Dedifferentiated amniotic fluid mesenchymal stem cell (primary cell): Measurements from ENCODE around the gene FAM131A.
"Not testable (repeated sequence)": the region's sequence is repeated elsewhere in the genome, so short reads cannot be mapped to it uniquely, and the experiment has no call there.

Experiments used
- DNase-seq: peaks from one replicate; pipeline ENCODE4 v3.0.0-alpha.2; 2016; ENCODE audit errors: extremely low spot score

FAM131A gene

DNA sequence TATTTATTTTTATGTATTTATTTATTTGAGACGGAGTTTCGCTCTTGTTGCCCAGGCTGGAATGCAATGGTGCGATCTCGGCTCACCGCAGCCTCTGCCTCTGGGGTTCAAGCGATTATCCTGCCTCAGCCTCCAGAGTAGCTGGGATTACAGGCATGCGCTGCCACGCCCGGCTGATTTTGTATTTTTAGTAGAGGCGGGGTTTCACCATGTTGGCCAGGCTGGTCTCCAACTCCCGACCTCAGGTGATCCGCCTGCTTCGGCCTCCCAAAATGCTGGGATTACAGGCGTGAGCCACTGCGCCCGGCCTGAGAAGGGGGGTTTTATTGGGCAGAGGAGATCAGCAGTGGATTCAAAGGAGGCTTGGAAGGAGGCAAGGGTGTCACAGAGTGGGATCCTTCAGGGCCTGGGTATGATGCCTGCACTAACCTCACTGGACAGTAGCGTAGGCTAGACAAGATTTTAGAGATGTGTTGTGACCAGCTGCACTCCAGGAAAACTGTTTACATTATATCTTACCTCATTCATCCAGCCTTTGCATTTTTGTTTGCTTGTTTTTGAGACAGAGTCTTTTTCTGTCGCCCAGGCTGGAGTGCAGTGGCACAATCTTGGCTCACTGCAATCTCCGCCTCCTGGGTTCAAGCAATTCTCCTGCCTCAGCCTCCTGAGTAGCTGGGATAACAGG lies 2.2 kb downstream of the FAM131A start:
- not testable (repeated sequence) for DNase-seq

DNA sequence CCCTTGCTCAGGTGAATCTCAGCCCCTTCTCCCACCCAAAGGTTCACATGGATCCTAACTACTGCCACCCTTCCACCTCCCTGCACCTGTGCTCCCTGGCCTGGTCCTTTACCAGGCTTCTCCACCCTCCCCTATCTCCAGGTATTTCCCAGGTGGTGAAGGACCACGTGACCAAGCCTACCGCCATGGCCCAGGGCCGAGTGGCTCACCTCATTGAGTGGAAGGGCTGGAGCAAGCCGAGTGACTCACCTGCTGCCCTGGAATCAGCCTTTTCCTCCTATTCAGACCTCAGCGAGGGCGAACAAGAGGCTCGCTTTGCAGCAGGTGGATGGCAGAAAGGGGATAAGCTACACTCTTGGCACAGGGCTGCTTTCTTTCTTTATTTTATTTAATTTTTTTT lies 4.5 kb downstream of the FAM131A start:
- no peak for DNase-seq

DNA sequence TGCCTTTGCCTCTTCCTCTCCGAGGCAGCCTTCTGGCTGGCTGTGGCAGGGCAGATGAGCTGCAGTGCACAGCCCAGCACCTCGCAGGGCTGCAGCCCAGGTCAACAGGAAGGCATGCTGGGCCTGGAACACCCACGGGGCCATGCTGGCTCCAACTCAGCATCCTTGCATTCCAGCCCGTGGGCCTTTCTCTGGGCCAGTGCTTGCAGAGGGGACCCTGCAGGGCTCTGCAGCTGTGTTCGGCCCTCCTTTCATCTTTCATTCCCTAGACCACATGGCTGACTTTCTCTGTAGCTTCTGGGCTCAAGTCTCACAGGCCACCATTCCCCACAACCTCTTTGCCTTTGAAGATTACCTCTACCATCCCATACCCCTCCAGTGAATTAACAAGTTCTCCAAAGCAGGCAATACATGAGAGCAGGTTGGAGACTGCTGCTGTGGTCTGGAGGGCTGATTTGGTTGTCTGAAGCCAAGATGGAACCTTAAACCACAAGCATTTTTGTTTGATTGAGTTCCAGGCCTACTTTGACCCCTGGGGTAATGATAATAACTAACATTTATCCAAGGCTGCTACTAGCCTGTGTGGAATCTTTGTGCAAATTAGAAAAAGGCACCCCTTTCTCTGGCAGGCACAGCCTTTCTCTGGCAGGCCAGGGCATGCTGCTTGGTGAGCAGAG lies 5.9 kb downstream of the FAM131A start:
- no peak for DNase-seq

DNA sequence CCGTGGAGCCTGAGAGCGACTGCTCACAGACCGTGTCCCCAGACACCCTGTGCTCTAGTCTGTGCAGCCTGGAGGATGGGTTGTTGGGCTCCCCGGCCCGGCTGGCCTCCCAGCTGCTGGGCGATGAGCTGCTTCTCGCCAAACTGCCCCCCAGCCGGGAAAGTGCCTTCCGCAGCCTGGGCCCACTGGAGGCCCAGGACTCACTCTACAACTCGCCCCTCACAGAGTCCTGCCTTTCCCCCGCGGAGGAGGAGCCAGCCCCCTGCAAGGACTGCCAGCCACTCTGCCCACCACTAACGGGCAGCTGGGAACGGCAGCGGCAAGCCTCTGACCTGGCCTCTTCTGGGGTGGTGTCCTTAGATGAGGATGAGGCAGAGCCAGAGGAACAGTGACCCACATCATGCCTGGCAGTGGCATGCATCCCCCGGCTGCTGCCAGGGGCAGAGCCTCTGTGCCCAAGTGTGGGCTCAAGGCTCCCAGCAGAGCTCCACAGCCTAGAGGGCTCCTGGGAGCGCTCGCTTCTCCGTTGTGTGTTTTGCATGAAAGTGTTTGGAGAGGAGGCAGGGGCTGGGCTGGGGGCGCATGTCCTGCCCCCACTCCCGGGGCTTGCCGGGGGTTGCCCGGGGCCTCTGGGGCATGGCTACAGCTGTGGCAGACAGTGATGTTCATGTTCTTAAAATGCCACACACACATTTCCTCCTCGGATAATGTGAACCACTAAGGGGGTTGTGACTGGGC lies 7.3 kb downstream of the FAM131A start:
- no peak for DNase-seq

DNA sequence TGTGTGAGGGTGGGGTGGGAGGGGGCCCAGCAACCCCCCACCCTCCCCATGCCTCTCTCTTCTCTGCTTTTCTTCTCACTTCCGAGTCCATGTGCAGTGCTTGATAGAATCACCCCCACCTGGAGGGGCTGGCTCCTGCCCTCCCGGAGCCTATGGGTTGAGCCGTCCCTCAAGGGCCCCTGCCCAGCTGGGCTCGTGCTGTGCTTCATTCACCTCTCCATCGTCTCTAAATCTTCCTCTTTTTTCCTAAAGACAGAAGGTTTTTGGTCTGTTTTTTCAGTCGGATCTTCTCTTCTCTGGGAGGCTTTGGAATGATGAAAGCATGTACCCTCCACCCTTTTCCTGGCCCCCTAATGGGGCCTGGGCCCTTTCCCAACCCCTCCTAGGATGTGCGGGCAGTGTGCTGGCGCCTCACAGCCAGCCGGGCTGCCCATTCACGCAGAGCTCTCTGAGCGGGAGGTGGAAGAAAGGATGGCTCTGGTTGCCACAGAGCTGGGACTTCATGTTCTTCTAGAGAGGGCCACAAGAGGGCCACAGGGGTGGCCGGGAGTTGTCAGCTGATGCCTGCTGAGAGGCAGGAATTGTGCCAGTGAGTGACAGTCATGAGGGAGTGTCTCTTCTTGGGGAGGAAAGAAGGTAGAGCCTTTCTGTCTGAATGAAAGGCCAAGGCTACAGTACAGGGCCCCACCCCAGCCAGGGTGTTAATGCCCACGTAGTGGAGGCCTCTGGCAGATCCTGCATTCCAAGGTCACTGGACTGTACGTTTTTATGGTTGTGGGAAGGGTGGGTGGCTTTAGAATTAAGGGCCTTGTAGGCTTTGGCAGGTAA lies 8.1 kb downstream of the FAM131A start:
- DNase-seq, result peak; percentile 54

DNA sequence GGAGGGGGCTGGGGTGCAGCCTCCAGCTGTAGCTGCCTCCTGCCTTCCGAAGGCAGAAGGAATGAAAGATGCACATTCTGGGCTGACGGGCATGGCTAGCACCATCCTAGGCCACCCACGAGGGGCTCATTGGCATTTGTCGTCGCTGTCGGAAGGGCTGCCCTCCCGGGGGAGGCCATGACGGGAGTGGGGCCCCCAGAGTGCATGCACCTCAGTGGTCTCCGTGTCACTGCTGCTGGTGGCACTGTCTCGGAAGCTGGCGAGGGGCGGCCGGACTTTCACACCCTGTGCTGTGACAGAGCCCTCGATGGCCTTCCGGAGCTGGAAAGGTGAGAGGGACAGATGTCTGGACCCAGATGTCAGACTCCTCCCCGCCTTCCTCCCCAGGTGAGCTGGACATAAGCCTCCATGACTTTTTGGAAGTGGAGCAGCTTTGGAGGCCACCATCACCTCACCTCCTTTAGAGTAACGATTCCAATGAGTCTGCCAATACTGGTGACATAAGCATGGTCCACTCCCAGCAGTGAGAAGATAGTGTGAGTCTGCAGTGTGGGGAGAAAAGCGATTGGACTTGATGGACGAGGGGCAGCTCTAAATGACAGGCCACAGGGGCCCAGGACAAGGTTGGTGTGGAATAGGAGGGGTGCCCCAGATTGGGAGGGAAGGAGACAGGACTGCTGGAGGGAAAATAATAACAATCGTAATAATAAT lies 9.2 kb downstream of the FAM131A start:
- DNase-seq, result no peak

DNA sequence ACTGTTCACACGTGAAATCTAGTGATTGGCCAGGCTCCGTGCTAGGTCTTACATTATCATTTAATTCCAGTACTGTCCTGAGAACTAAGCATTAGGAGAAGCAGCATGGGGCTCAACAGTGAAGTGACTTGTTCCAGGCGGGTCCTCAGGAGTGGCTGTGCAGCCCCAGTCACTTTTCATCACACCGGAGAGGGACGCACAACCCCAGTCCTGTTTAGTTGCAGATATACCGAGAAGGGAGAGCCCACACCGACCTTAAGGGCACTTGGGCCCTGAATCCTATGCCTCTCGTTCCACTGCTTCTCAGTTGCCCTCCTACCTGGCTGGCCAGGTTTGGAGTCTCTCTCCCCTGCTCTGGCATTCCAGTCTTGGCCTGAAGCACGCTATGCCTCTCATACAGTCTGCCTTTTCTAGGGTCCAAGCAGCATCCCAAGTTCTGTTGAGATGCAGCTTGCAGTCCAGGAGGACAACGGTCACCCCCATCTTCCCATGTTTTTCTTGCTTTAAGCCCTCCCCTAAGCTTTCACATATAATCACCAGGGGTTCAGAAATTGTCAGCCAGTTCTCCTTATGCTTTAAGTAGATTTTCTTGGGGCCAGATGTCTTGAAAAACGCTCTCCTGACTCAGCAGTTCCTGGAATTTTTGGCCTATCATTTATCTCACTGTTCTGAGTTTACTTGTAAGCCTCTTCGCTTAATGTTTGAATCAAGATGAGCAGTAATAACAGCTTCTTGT lies 10.1 kb downstream of the FAM131A start:
- no peak for DNase-seq

DNA sequence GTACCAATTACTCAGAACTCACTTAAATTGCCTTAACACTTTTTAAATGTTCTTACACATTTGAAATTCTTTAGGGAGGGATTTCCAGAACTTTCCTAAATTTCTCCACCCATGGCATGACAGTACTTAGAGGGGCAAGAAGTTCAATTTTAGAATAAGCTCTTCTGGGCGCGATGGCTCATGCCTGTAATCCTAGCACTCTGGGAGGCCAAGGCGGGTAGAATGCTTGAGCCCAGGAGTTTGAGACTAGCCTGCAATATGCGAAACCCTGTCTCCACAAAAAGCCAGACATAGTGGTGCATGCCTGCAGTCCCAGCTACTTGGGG lies 10.6 kb downstream of the FAM131A start:
- DNase-seq, result no peak

DNA sequence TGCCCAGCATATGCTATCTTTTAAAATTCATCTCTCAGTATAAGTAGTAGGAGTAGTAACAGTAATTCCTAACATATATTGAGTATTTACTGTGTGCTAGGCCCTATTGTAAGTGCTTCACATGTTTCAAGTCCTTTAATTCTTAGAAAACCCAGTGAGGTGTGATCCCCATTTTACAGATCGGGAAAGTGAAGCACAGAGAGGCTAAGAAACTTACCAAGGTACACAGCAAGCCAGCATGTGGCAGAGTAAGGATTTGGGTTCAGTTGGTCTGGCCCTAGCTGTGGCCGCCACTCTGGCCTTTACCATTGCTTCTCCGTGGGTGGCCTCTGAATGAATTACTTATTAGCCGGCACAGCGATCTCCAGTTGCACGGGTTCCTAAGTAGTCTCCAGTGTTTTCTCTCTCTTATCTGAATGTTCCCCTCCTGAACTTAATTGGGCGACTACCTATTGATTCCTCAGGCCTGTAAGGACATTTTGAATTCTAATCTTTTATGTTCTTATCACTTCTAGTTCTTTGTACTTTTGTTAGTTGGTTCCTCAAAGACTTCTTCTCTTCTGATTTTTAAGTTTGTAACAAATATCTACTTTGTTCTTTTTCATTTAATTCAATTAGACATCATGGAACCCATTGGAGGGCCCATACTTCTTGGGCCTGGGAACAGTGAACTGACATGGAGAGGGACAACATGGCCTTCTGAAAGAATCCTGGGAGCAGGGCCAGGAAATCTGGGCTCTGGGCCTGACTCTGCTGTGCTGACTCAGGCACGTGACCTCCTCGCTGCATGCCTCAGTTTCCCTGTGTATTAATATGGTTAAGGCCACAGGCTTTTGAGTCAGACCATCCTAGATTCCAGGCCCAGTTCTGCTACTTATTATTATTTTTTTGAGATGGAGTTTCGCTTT lies 12.4 kb downstream of the FAM131A start:
- DNase-seq, result no peak

DNA sequence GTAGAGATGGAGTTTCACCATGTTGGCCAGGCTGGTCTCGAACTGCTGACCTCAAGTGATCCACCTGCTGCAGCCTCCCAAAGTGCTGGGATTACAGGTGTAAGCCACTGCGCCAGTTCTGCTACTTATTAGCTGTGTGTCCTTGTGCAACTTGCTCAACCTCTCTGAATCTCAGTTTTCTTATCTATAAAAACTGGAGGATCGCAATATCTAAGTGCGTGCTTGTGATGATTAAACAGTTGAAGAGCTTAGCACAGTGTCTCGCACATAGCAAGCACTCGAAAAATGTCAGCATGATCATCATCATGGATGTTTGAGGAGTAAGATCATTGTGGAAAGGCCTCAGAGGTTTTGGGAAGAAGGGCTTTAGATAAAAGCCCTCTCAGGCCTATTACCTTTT lies 13.2 kb downstream of the FAM131A start:
- DNase-seq, result no peak

DNA sequence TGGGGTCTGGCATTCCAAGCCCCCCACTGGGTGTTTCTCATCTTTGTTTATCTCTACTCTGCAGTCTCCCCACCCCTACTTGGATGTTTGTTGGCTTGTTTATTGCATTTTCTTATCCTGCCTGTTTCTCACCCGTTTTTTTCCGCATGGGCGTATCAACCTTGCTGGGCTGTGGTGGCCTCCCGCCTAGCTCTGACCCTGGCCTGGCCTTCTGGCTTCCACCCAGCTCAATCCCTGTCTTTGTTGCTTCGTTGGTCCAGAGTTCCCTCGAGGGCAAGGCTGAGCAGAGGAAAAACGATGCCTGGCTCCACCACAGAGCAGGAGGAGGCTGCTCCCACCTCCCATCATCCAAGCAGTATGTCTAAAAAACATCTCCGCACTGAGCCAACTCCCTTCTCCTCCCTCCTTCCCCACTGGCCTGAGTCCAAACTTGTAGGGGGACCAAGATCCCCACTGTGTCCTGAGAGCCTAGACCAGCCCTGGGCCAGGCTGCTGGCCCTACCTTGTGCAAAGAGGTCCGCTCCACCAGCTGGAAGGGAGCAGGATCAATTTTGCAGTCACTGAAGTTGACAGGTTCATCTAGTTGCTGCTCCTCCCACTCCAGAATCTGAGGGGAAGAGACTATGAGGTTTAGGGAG lies 14.2 kb downstream of the FAM131A start:
- no peak for DNase-seq

DNA sequence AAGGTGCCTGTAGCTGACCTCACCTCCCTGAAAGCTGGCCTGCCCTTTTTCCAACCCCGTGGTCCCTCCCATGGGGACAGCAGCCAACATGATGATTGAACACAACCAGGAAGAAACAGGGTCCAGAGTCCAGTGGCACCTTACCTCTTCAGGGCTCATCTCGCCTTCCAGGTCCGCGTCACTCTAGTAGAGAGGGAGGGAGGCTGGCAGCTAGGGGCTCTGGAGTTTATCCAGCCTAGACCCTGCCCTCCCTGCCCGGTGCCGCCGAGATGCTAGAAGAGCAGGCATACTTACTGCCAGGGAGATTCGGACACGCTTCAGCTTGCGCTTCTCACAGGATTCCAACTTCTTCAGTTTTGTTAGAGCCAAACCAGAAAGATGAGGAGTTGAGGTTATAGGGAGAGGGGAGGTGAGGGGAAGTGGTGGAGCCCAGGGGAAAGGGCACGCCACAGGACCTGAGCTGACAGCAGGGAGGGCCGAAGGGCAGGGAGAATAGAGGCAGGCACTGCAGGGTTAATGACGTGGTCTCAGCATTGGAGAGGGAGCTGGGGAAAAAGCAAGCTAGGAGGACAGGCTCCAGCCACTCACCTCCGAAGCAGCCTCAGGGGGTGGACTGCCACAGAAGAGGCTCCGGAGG lies 14.9 kb downstream of the FAM131A start:
- no peak for DNase-seq

DNA sequence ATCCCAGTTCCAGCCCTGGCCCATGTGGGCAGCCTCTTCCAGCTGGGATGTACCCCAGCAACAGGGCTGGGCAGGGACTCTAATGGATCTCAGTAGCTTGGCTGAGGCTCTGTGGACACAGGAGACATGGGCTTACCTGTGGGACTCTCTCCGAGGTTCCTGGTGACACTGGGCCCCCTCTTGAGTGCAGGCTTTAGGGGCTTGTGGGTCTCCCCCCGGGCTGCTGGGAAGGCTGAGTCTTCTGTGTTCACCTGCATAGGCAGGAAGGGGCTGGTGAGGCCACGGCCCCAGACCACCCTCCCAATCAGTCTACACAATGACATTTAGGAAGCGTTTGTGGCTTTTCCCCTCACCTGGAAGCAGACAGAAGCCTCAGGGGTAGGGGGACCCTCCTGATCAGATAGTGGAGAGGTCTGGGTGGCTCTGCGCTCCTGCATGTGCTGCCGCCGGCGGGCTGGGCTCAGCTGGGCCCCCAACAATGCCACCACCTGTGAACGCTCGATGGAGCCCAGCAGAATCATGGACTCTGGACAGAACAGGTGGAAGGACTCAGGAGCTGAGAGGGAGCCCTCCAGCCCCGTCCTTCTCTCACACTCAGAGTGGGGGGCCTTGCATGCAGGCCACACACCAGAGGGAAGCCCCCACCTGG lies 15.6 kb downstream of the FAM131A start:
- no peak for DNase-seq

DNA sequence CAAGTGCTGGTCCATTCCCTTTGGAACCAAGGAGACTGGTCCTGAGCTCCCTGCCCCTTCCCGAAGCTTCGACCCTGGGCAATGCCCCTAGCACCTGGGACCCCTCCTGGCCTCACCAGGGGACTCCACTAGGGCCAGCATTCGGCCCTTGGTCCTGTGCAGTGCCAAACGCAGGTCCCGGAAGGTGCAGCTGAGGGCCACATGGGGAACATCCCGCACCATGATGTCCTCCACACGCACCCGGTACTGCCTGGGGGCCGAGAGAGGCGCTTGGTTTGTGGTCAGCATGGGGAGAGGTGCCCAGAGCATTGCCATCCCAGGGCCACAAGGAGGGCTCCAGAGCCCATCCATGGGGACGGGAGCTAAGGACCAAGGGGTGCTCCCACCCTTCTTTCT lies 16.1 kb downstream of the FAM131A start:
- no peak for DNase-seq

DNA sequence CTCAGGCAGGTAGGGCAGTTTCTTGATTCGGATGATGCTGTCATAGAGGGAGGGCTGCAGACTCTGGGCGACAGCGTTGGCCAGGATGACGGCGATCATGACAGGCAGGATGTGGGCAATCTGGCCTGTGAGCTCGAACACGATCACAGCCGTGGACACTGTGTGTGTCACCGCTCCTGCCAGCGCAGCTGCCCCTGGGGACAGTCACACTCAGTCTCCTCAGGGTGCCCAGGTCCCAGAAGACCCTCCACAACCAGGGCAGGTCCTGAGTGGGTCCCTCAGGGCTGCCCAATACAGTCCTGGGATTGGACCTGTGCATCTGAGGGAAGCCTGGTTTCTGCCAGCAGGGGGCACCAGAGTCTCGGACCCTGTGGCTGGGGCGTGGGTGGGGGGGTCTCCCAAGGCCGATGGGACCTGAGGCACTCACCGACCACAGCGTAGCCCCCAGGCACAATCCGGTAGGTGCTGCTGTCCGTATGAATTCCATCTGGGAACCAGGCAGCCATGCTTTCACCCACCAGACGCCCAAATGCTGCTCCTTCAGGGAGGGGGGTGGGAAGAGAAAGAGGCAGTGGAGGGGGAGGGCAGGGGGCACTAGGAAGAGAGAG lies 16.8 kb downstream of the FAM131A start:
- DNase-seq, result no peak

DNA sequence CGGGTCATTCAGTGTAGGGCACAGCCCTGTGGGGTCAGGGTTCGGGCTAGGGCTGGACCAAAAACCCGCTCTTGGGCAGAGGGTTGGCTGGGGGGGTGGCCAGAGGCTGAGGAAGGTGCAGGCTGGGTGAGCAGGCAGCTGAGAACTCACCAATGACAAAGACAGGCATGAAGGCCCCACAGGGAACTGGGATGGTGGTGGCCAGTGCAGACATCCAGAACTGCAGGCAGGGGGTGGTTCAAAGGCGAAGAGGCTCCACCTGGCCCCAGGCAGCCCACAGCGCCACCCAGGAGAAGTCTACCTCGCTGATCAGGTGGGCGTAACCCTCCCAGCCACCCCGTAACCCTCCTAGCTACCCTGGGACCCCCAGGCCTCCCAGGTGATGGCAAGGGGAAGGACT lies 17.4 kb downstream of the FAM131A start:
- no peak for DNase-seq

DNA sequence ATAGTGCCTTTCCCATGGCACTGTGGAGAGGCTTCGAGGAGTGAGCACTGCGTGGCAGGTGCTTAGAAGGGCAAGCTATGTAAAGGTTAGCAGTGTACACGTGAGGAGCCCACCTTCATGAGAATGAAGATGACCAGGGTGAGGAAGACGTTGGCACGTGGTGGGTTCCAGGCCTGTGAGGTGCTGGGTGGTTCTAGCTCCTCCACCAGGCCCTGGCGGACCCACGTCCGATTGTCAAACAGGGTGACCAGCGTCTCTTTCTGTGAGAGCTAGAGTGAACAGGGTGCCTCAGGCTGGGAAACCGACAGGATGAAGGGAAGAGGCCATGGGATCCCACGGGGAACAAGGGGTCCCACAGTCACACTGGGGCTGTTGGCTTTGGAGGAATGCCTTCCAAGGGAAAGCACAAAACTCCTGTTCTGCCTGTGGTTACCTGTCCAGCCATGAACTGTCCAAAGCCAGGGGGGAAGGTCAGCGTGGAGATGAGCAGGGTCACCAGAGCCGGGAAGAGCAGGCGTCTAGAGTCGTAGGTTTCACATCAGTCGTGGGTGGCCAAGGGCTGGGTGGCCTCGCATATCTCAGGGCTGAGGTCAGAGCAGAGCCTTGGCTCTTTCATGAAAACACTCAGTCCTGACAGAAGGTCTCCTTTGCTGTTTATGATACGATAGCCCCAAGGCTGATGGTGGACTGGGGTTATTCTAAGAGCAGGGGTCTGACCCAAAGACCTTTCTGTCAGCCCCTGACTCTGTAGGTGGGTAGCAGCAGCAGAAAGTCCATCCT lies 18.1 kb downstream of the FAM131A start:
- no peak for DNase-seq
